Measurements from ENCODE around the gene GRID2. TPM values are rescaled to one million over a fixed set of nuclear protein-coding genes. Genes with fewer than 3 reads are reported as not detected.

GRID2 gene
- total RNA-seq, 1 experiment from 2014 or later = not detected

DNA sequence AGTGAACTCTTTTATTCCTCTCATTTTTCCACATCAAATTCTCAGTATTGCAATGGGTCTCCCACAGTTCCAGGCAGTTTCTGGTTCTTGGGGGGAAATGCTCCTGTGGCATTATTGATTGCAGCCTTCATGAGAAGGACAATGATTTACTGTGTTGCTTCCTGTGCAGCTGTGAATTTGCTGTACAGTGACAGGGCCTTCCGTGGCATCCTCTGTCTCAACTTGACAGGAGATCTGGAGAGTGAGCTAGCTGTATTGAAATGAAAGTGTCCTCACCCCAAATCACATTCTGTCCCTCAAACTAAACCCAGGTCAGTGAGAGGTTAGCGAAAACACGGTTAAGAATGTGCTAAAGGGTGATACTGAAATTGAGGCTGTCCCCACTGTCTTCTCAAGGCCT lies 1447.6 kb downstream of the GRID2 start:
- no peak for DNase-seq (ENCODE audit: unreplicated experiment)
- no peaks in the 10 kb centered on the region for H3K27me3 Mint-ChIP-seq (ENCODE audit: insufficient read depth, unreplicated experiment)
- TF ChIP-seq, protein P1, sequence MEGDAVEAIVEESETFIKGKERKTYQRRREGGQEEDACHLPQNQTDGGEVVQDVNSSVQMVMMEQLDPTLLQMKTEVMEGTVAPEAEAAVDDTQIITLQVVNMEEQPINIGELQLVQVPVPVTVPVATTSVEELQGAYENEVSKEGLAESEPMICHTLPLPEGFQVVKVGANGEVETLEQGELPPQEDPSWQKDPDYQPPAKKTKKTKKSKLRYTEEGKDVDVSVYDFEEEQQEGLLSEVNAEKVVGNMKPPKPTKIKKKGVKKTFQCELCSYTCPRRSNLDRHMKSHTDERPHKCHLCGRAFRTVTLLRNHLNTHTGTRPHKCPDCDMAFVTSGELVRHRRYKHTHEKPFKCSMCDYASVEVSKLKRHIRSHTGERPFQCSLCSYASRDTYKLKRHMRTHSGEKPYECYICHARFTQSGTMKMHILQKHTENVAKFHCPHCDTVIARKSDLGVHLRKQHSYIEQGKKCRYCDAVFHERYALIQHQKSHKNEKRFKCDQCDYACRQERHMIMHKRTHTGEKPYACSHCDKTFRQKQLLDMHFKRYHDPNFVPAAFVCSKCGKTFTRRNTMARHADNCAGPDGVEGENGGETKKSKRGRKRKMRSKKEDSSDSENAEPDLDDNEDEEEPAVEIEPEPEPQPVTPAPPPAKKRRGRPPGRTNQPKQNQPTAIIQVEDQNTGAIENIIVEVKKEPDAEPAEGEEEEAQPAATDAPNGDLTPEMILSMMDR (IDR thresholded peaks at IDR 0.05; ENCODE audit: unreplicated experiment) = no peak
- no TSS peak for BruUV-seq (replicated peaks)
- no peaks in the 10 kb centered on the region for H3K9me3 Mint-ChIP-seq (ENCODE audit: unreplicated experiment)
- no peak overlapping the region for H3K4me3 Mint-ChIP-seq (ENCODE audit: unreplicated experiment)
- intact Hi-C loops (cut with micrococcal nuclease) = no loop called here
- POLR2A ChIA-PET = interaction anchor here (0.9 kb wide), 1 partner anchor 19 kb away, joined by 3 read pairs; no protein-coding TSS in a partner anchor
- no peak overlapping the region for H3K27ac Mint-ChIP-seq (ENCODE audit: low read depth, unreplicated experiment)
- H3K36me3 Mint-ChIP-seq (ENCODE audit: insufficient read depth, unreplicated experiment) = no peaks in the 10 kb centered on the region
- H3K4me1 Mint-ChIP-seq (ENCODE audit: insufficient read depth, unreplicated experiment) = peaks cover 11% of the 10 kb centered on the region
- CTCF ChIA-PET = interaction anchor here (0.6 kb wide), 1 partner anchor 297 kb away, joined by 4 read pairs; no protein-coding TSS in a partner anchor

DNA sequence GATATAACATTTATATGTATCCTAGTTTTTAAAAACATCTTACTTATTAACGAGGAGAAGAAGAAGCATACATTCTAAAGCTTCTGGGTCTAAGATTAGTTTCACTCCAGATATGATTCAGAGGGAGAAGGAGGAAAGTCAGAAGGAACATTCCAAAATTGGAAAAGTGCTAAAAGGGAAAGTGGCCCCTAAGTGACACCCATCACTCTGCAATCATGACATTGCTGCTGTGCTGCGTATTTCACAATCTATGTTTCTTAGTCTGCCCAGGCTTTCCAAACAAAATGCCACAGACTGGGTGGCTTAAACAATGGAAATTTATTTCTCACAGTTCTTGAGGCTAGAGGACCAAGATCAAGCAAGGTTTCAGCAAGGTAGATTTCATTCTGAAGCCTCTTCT lies 1452.3 kb downstream of the GRID2 start:
- H3K4me1 Mint-ChIP-seq (ENCODE audit: insufficient read depth, unreplicated experiment) = no peaks in the 10 kb centered on the region
- H3K4me3 Mint-ChIP-seq (ENCODE audit: unreplicated experiment) = no peak overlapping the region
- ChIA-PET POLR2A (interaction anchor here (0.6 kb wide), 1 partner anchor 371 kb away, joined by 3 read pairs; no protein-coding TSS in a partner anchor), CTCF (interaction anchor here (0.6 to 0.8 kb wide), 2 partner anchors 417 to 1369 kb away, joined by 3 read pairs; no protein-coding TSS in a partner anchor)
- H3K27me3 Mint-ChIP-seq (ENCODE audit: insufficient read depth, unreplicated experiment) = no peaks in the 10 kb centered on the region
- TF ChIP-seq, protein P1 (IDR thresholded peaks at IDR 0.05; ENCODE audit: unreplicated experiment) = no peak
- no peak for DNase-seq (ENCODE audit: unreplicated experiment)
- intact Hi-C loops (cut with micrococcal nuclease) = no loop called here
- no peaks in the 10 kb centered on the region for H3K9me3 Mint-ChIP-seq (ENCODE audit: unreplicated experiment)
- H3K27ac Mint-ChIP-seq (ENCODE audit: low read depth, unreplicated experiment) = no peak overlapping the region
- no TSS peak for BruUV-seq (replicated peaks)
- no peaks in the 10 kb centered on the region for H3K36me3 Mint-ChIP-seq (ENCODE audit: insufficient read depth, unreplicated experiment)

DNA sequence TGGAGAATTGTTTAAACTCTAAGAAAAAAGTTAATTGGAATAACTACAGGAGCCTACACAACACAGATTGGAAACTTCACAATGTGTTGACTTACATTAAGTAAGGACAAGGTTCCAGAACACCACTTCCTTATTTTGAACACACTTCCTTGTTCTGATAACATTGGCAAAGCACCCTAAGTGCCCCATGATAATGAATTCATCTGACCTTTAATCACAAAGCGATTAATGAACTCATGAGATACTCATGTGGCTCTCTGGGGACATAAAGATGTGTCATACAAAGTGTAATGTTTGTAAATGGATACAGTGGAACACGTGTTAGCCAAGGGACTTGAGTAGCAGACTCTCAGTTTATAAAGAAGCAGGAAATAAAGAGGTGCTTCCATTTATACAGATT lies 1455.7 kb downstream of the GRID2 start:
- Mint-ChIP-seq H3K27ac (ENCODE audit: low read depth, unreplicated experiment) (no peak overlapping the region), H3K4me1 (ENCODE audit: insufficient read depth, unreplicated experiment) (no peaks in the 10 kb centered on the region), H3K36me3 (ENCODE audit: insufficient read depth, unreplicated experiment) (no peaks in the 10 kb centered on the region), H3K27me3 (ENCODE audit: insufficient read depth, unreplicated experiment) (no peaks in the 10 kb centered on the region), H3K9me3 (ENCODE audit: unreplicated experiment) (no peaks in the 10 kb centered on the region), H3K4me3 (ENCODE audit: unreplicated experiment) (no peak overlapping the region)
- intact Hi-C loops (cut with micrococcal nuclease) = no loop called here
- ChIA-PET POLR2A (no interaction called here), CTCF (no interaction called here)
- no peak for DNase-seq (ENCODE audit: unreplicated experiment)
- TF ChIP-seq, protein P1 (IDR thresholded peaks at IDR 0.05; ENCODE audit: unreplicated experiment) = no peak
- BruUV-seq (replicated peaks) = no TSS peak

DNA sequence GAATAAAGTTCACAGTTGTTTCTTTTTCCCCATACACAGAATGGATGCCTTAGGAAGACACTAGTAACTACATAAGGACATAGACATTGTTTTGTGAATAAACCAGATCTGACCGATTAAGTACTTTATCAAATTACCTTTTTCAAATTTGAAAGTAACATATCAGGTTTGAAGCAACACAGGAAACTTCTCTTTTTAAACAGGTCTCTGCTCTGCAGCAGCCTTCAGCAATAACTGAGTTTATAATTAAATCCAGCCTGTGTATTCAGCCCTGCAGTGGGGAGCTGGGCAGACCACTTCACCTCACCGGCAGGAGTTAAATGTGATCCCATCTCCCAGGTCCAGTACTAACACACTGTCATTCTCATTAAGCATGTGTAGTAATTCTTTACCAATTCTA lies 1456.5 kb downstream of the GRID2 start:
- H3K4me3 Mint-ChIP-seq (ENCODE audit: unreplicated experiment) = no peak overlapping the region
- DNase-seq (ENCODE audit: unreplicated experiment) = no peak
- CTCF ChIA-PET = no interaction called here
- H3K36me3 Mint-ChIP-seq (ENCODE audit: insufficient read depth, unreplicated experiment) = no peaks in the 10 kb centered on the region
- TF ChIP-seq, protein P1 (IDR thresholded peaks at IDR 0.05; ENCODE audit: unreplicated experiment) = no peak
- intact Hi-C loops (cut with micrococcal nuclease) = loop anchor here (5.0 kb wide), 1 partner anchor 1453 kb away; no protein-coding TSS in a partner anchor
- no peaks in the 10 kb centered on the region for H3K4me1 Mint-ChIP-seq (ENCODE audit: insufficient read depth, unreplicated experiment)
- no peaks in the 10 kb centered on the region for H3K9me3 Mint-ChIP-seq (ENCODE audit: unreplicated experiment)
- H3K27me3 Mint-ChIP-seq (ENCODE audit: insufficient read depth, unreplicated experiment) = no peaks in the 10 kb centered on the region
- H3K27ac Mint-ChIP-seq (ENCODE audit: low read depth, unreplicated experiment) = no peak overlapping the region
- POLR2A ChIA-PET = no interaction called here
- no TSS peak for BruUV-seq (replicated peaks)

Measured in MCF 10A (cell line).